Liver (tissue), 3 donors: Measurements from ENCODE around the gene PWWP2B.
"Not testable (repeated sequence)": the region's sequence is repeated elsewhere in the genome, so short reads cannot be mapped to it uniquely, and the experiment has no call there.

Source experiments
- GABPA ChIP-seq, 2 donors: IDR thresholded peaks in 1 of 2; conservative IDR thresholded peaks in 1 of 2; 2 replicates each; pipeline ENCODE4 v1.6.1; 2016; ENCODE audit warnings: antibody characterized with exemption in 2 of 2, mild to moderate bottlenecking in 1 of 2, moderate library complexity in 1 of 2
- TF ChIP-seq, protein P1 (sequence below): fragments of 150-350 bp; IDR thresholded peaks from 2 replicates; pipeline ENCODE4 v1.5.1; 2017; ENCODE audit warnings: improper control_type of control experiment, low read depth, low read length; ENCODE audit not compliant: missing input control
- donor health status: healthy.
- donor health status: healthy.

DNA sequence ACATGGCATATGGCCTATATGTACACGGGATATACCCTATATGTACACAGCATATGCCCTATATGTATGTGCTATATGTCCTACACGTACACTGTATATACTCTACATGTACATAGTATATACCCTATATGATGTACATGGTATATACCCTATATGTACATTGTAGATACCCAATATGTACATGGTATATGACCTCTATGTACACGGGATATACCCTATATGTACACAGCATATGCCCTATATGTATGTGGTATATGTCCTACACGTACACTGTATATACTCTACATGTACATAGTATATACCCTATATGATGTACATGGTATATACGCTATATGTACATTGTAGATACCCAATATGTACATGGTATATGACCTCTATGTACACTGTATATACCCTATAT lies 38.3 kb downstream of the PWWP2B start:
- TF ChIP-seq, protein P1, sequence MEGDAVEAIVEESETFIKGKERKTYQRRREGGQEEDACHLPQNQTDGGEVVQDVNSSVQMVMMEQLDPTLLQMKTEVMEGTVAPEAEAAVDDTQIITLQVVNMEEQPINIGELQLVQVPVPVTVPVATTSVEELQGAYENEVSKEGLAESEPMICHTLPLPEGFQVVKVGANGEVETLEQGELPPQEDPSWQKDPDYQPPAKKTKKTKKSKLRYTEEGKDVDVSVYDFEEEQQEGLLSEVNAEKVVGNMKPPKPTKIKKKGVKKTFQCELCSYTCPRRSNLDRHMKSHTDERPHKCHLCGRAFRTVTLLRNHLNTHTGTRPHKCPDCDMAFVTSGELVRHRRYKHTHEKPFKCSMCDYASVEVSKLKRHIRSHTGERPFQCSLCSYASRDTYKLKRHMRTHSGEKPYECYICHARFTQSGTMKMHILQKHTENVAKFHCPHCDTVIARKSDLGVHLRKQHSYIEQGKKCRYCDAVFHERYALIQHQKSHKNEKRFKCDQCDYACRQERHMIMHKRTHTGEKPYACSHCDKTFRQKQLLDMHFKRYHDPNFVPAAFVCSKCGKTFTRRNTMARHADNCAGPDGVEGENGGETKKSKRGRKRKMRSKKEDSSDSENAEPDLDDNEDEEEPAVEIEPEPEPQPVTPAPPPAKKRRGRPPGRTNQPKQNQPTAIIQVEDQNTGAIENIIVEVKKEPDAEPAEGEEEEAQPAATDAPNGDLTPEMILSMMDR = not testable (repeated sequence)
- TF ChIP-seq GABPA (IDR thresholded peaks at IDR 0.05 in 1 of 2, conservative IDR thresholded peaks at IDR 0.05 in 1 of 2) = not testable (repeated sequence)
